Measurements from ENCODE around the gene LZTS3. TPM values are rescaled to one million over a fixed set of nuclear protein-coding genes. Genes with fewer than 3 reads are reported as not detected.
A peak's percentile ranks its signal among the peaks of the same experiment; 100 is the strongest.

LZTS3 gene
- total RNA-seq, 1 experiment from 2014 or later: 6.4 TPM

DNA sequence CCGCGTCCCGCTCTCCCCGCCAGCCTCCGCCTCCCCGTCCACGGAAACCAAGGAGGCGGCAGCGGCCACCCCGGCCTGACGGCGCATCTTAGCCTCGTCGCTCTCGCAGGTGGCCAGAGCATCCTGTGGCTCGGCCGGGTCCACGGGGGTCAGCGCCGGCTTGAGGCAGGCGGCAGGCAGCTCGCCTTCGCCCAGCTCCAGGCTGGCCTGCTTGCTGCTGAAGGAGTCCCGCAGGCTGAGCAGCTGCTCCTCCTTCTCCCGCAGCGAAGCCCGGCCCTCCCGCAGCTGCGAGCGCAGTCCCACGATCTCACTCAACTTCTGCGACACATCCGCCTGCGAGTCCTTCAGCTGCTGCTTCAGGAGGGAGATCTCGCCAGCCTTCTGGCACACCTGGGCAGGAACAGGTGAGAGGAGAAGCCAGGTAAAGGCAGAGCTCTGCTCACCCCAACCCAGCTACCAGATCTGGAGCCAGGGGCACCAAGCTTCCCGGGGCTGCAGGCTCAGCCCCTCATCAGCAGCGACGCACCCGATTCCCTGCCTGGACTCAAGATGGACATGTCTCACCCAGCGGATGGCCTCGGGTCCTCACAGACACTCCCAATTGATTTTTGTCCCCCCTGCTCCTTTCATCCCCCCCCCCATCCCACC lies 8.5 kb downstream of the LZTS3 start:
- H3K36me3 ChIP-seq (ENCODE audit: low read depth, low read length): no peaks in the 10 kb centered on the region
- H2AFZ ChIP-seq (ENCODE audit: low read length): peak overlapping the region; percentile 76

DNA sequence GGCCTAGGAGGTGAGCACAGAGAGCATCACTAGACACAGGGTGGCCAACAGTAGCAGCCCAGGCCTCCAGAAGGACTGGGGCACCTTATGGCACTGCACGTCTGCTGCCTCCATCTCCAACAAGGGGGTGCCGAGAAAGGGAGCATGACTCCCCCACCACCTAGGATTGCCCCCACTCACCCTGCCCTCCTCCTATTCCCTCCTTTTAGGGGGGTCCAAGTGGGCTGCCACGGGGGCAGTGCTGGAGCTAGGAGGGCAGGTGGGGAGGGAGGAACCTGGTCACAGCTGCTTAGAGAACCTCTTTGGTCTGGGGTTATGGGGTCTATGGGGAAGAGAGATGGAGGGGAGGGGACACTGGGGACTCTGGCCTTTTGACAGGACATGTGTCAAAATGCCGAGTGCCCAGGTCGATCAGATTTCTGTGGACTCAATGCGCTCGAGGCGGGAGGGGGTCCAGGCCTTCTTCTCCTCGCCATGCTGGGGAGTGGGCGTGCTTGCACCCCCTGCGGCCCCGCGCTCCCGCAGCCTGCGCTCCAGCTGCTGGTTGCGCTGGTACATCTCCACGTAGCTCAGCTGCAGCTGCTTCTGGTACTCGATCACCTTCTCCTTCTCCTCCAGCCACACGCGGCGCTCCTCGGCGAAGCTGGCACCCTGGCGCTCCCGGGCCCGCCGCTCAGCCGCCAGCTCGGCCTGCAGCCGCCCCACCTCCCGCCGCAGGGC lies 9.1 kb downstream of the LZTS3 start:
- DNase-seq: no peak
- H2AFZ ChIP-seq (ENCODE audit: low read length): peak overlapping the region; percentile 76
- intact Hi-C loops (cut with micrococcal nuclease): no loop called here
- no peaks in the 10 kb centered on the region; the same call in 1 of the 2 replicates for H3K4me1 ChIP-seq (ENCODE audit: insufficient read depth, low read length)
- H3K9me2 ChIP-seq (replicated peaks; ENCODE audit: low read length): no peaks in the 10 kb centered on the region
- TF ChIP-seq EZH2phosphoT487 (IDR thresholded peaks at IDR 0.05; ENCODE audit: borderline replicate concordance, low read length): no peak
- TF ChIP-seq, protein P1, sequence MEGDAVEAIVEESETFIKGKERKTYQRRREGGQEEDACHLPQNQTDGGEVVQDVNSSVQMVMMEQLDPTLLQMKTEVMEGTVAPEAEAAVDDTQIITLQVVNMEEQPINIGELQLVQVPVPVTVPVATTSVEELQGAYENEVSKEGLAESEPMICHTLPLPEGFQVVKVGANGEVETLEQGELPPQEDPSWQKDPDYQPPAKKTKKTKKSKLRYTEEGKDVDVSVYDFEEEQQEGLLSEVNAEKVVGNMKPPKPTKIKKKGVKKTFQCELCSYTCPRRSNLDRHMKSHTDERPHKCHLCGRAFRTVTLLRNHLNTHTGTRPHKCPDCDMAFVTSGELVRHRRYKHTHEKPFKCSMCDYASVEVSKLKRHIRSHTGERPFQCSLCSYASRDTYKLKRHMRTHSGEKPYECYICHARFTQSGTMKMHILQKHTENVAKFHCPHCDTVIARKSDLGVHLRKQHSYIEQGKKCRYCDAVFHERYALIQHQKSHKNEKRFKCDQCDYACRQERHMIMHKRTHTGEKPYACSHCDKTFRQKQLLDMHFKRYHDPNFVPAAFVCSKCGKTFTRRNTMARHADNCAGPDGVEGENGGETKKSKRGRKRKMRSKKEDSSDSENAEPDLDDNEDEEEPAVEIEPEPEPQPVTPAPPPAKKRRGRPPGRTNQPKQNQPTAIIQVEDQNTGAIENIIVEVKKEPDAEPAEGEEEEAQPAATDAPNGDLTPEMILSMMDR (conservative IDR thresholded peaks at IDR 0.05; ENCODE audit: low read depth, low read length): no peak
- TF ChIP-seq EZH2 (IDR thresholded peaks at IDR 0.05; ENCODE audit: low read length, unreplicated experiment): no peak
- peaks cover under 1% of the 10 kb centered on the region for H4K20me1 ChIP-seq (ENCODE audit: low read length)
- H3K9ac ChIP-seq (ENCODE audit: low read length): no peak overlapping the region
- CTCF ChIA-PET: no interaction called here
- H3F3A ChIP-seq (ENCODE audit: low read length, unreplicated experiment): no peaks in the 10 kb centered on the region
- no peaks in the 10 kb centered on the region for H3K36me3 ChIP-seq (ENCODE audit: low read depth, low read length)
- peak overlapping the region; percentile 57; the same call in 1 of the 2 replicates for H3K4me3 ChIP-seq (ENCODE audit: low read length)
- no TSS peak for BruUV-seq (replicated peaks)
- peak overlapping the region; percentile 79 for H3K4me2 ChIP-seq (ENCODE audit: low read length)
- POLR2A ChIA-PET (ENCODE audit: unreplicated experiment): no interaction called here
- no peaks in the 10 kb centered on the region for H3K27me3 ChIP-seq (ENCODE audit: low read length)
- no peak overlapping the region for H3K27ac ChIP-seq (ENCODE audit: low read length)
- H3K79me2 ChIP-seq (ENCODE audit: low read length): peaks cover 9% of the 10 kb centered on the region
- no peaks in the 10 kb centered on the region for H3K9me3 ChIP-seq (ENCODE audit: low read length)
- ATAC-seq: no peak; the same call in 1 of the 2 replicates

More for the DNA sequence above, 8.5 kb downstream of the LZTS3 start:
- H3F3A ChIP-seq (ENCODE audit: low read length, unreplicated experiment): no peaks in the 10 kb centered on the region
- CTCF ChIA-PET: no interaction called here
- BruUV-seq (replicated peaks): no TSS peak
- H3K4me3 ChIP-seq (ENCODE audit: low read length): peak overlapping the region; percentile 57
- DNase-seq: no peak
- H3K79me2 ChIP-seq (ENCODE audit: low read length): peaks cover 2% of the 10 kb centered on the region
- H3K4me1 ChIP-seq (ENCODE audit: insufficient read depth, low read length): no peaks in the 10 kb centered on the region; the same call in 1 of the 2 replicates
- ATAC-seq: peak; percentile 41
- no peaks in the 10 kb centered on the region for H3K27me3 ChIP-seq (ENCODE audit: low read length)
- H3K9me3 ChIP-seq (ENCODE audit: low read length): no peaks in the 10 kb centered on the region
- no peak overlapping the region for H3K9ac ChIP-seq (ENCODE audit: low read length)
- H3K27ac ChIP-seq (ENCODE audit: low read length): no peak overlapping the region
- H4K20me1 ChIP-seq (ENCODE audit: low read length): no peaks in the 10 kb centered on the region
- TF ChIP-seq EZH2phosphoT487 (IDR thresholded peaks at IDR 0.05; ENCODE audit: borderline replicate concordance, low read length) (no peak), EZH2 (IDR thresholded peaks at IDR 0.05; ENCODE audit: low read length, unreplicated experiment) (no peak)
- TF ChIP-seq, protein P1 (conservative IDR thresholded peaks at IDR 0.05; ENCODE audit: low read depth, low read length): no peak
- intact Hi-C loops (cut with micrococcal nuclease): no loop called here
- POLR2A ChIA-PET (ENCODE audit: unreplicated experiment): interaction anchor here (0.5 kb wide), 1 partner anchor 42 kb away, joined by 3 read pairs; no protein-coding TSS in a partner anchor
- H3K9me2 ChIP-seq (replicated peaks; ENCODE audit: low read length): no peaks in the 10 kb centered on the region
- peak overlapping the region; percentile 79 for H3K4me2 ChIP-seq (ENCODE audit: low read length)
